Occipital lobe (tissue), 1 donor: Measurements from ENCODE around the gene CSN2. TPM values are rescaled to one million over a fixed set of nuclear protein-coding genes. Genes with fewer than 3 reads are reported as not detected.

Experiments
- total RNA-seq: library from RNA; depleted of rRNA; stranded (reverse); fragments of >200 nt; gene quantifications from one replicate; pipeline ENCODE4 v1.2.3, GENCODE V29; 2014

Gene CSN2
- total RNA-seq, 1 donor from 2014 or later, result not detected

Other genes with a start within 250 kb of the CSN2 start
- gene SULT1B1, start 205.1 kb downstream of the CSN2 start, total RNA-seq, result 0.31 TPM
- 8.4 TPM for gene SULT1E1, start 105.6 kb downstream of the CSN2 start, total RNA-seq
- gene CSN1S1, start 34.7 kb downstream of the CSN2 start, total RNA-seq, result not detected
- gene STATH, start 30.2 kb upstream of the CSN2 start, total RNA-seq, result not detected
- not detected for gene HTN3, start 62.7 kb upstream of the CSN2 start, total RNA-seq
- gene HTN1, start 84.7 kb upstream of the CSN2 start, total RNA-seq, result not detected
- gene PRR27, start 188.5 kb upstream of the CSN2 start, total RNA-seq, result not detected
- gene ODAM, start 230.0 kb upstream of the CSN2 start, total RNA-seq, result not detected